Spleen (tissue), 7 donors: ENCODE data around the gene FAM227A.

ENCODE experiments used
- CTCF ChIP-seq, 11 experiments: fragments of 200-600 bp in 7 of 11; fragments of 450-650 bp in 4 of 11; sonication (generic) in 4 of 11; IDR thresholded peaks in 8 of 11; conservative IDR thresholded peaks in 3 of 11; 1 replicate in 7 of 11; 2 replicates in 4 of 11; pipeline versions ENCODE4 v1.4.0 to v1.8.0; 2016 to 2021; ENCODE audit warnings: antibody characterized with exemption in 11 of 11, inconsistent platforms in 4 of 11, mild to moderate bottlenecking in 1 of 11
- POLR2A ChIP-seq, 3 donors: fragments of 450-650 bp; IDR thresholded peaks; one replicate each; pipeline ENCODE4 v1.5.1; 2017; ENCODE audit warnings: antibody characterized with exemption in 3 of 3, mild to moderate bottlenecking in 1 of 3
- POLR2AphosphoS5 ChIP-seq, 3 donors: sonication (generic); formaldehyde crosslinking; IDR thresholded peaks; one replicate each; pipeline ENCODE4 v1.5.1; 2017; ENCODE audit warnings: antibody characterized with exemption in 3 of 3
- donor health status: DM: no; HTN: no; CAD: no; lungs with moderate emphysema.
- donor health status: DM: no; HTN: no; CAD: no.
- donor health status: DM: no; HTN: no; CAD: no.

GRCh38 chr22:38645430-38645829 is 10.8 kb downstream of the FAM227A start:
- no peak for TF ChIP-seq POLR2AphosphoS5 (IDR thresholded peaks at IDR 0.05)
- no peak for TF ChIP-seq CTCF (IDR thresholded peaks at IDR 0.05 in 8 of 11, conservative IDR thresholded peaks at IDR 0.05 in 3 of 11)
- no peak for TF ChIP-seq POLR2A (IDR thresholded peaks at IDR 0.05)
